Neural progenitor cell (in vitro differentiated cells): Measurements from ENCODE around the gene ANXA7. TPM values are rescaled to one million over a fixed set of nuclear protein-coding genes. Genes with fewer than 3 reads are reported as not detected.

Experiments used
- DNase-seq: peaks from one replicate; pipeline ENCODE4 v3.0.0-alpha.2; 2016; ENCODE audit warnings: low spot score
- H2AFZ ChIP-seq: fragments of 200-600 bp; sonication (generic); replicated peaks from 2 replicates; pipeline ENCODE4 v1.6.1; 2016; ENCODE audit warnings: antibody characterized with exemption
- H3F3A ChIP-seq: fragments of 200-600 bp; sonication (generic); 2 replicates; pipeline ENCODE4 v1.6.1; 2016; ENCODE audit warnings: antibody characterized with exemption, low read depth
- H3K27ac ChIP-seq: fragments of 200-600 bp; sonication (generic); 2 replicates; pipeline ENCODE4 v1.5.1; 2016; ENCODE audit warnings: mild to moderate bottlenecking
- H3K27me3 ChIP-seq: fragments of 200-600 bp; sonication (generic); 2 replicates; pipeline ENCODE4 v1.6.1; 2016; ENCODE audit warnings: mild to moderate bottlenecking, moderate library complexity
- H3K36me3 ChIP-seq: fragments of 200-600 bp; sonication (generic); 2 replicates; pipeline ENCODE4 v1.5.1; 2016
- H3K4me1 ChIP-seq: fragments of 200-600 bp; sonication (generic); 2 replicates; pipeline ENCODE4 v1.6.1; 2016; ENCODE audit warnings: mixed run types
- H3K4me2 ChIP-seq: fragments of 200-600 bp; sonication (generic); 2 replicates; pipeline ENCODE4 v1.6.1; 2016
- H3K4me3 ChIP-seq: fragments of 200-600 bp; sonication (generic); 2 replicates; pipeline ENCODE4 v1.5.1; 2016
- H3K79me2 ChIP-seq: fragments of 200-600 bp; sonication (generic); 2 replicates; pipeline ENCODE4 v1.6.1; 2016; ENCODE audit warnings: low read depth
- H3K9ac ChIP-seq: fragments of 200-600 bp; sonication (generic); 2 replicates; pipeline ENCODE4 v1.6.1; 2016
- H3K9me3 ChIP-seq: fragments of 200-600 bp; sonication (generic); 2 replicates; pipeline ENCODE4 v1.5.1; 2016; ENCODE audit warnings: low read depth
- H4K20me1 ChIP-seq: fragments of 200-600 bp; sonication (generic); 2 replicates; pipeline ENCODE4 v1.6.1; 2016; ENCODE audit warnings: low read depth
- H3K27ac Mint-ChIP-seq: 3 replicates; pipeline ENCODE4 v1.8.0; 2021; ENCODE audit warnings: mixed read lengths
- H3K27me3 Mint-ChIP-seq: 2 replicates; pipeline ENCODE4 v1.8.0; 2022; ENCODE audit warnings: low read depth, mild to moderate bottlenecking, inconsistent platforms, moderate library complexity, mixed read lengths; ENCODE audit not compliant: insufficient read depth
- H3K36me3 Mint-ChIP-seq: 3 replicates; pipeline ENCODE4 v1.8.0; 2021; ENCODE audit warnings: mixed read lengths
- H3K4me1 Mint-ChIP-seq: 3 replicates; pipeline ENCODE4 v1.8.0; 2021; ENCODE audit warnings: mixed read lengths
- H3K4me3 Mint-ChIP-seq: 3 replicates; pipeline ENCODE4 v1.8.0; 2021; ENCODE audit warnings: mild to moderate bottlenecking, moderate library complexity, mixed read lengths
- H3K9me3 Mint-ChIP-seq: 3 replicates; pipeline ENCODE4 v1.8.0; 2020; ENCODE audit warnings: mixed read lengths
- EZH2 ChIP-seq: fragments of 200-600 bp; sonication (generic); IDR thresholded peaks from 2 replicates; pipeline ENCODE4 v1.6.1; 2017; ENCODE audit warnings: antibody characterized with exemption, mild to moderate bottlenecking, moderate library complexity
- EZH2phosphoT487 ChIP-seq: fragments of 200-600 bp; sonication (generic); IDR thresholded peaks from 2 replicates; pipeline ENCODE4 v1.6.1; 2017; ENCODE audit warnings: antibody characterized with exemption
- total RNA-seq: library from RNA; depleted of rRNA; stranded (reverse); fragments of >200 nt; gene quantifications from 2 replicates; pipeline ENCODE4 v1.2.3, GENCODE V29; 2015; ENCODE audit warnings: low replicate concordance
- TF ChIP-seq, protein P1 (sequence below): fragments of 200-600 bp; sonication (generic); IDR thresholded peaks from 2 replicates; pipeline ENCODE4 v1.5.1; 2017; ENCODE audit warnings: antibody characterized with exemption, mild to moderate bottlenecking

Gene ANXA7
- total RNA-seq, 1 donor from 2014 or later, result 49.1 TPM

- H3F3A ChIP-seq, result no peaks in the 10 kb centered on the region
- no peaks in the 10 kb centered on the region for H3K9me3 Mint-ChIP-seq
- H3K9me3 ChIP-seq, result no peaks in the 10 kb centered on the region
- H3K4me2 ChIP-seq, result no peak overlapping the region
- peaks cover 11% of the 10 kb centered on the region for H3K4me1 ChIP-seq
- H3K27ac Mint-ChIP-seq, result no peak overlapping the region
- H3K9ac ChIP-seq, result no peak overlapping the region
- peak overlapping the region; percentile 97 for H3K4me3 Mint-ChIP-seq
- H3K27ac ChIP-seq, result no peak overlapping the region
- no peaks in the 10 kb centered on the region for H3K36me3 Mint-ChIP-seq
- H3K27me3 ChIP-seq, result peaks cover 26% of the 10 kb centered on the region
- no peaks in the 10 kb centered on the region for H3K4me1 Mint-ChIP-seq
- H2AFZ ChIP-seq, result no peak overlapping the region
- no peak for TF ChIP-seq EZH2
- TF ChIP-seq EZH2phosphoT487, result no peak
- TF ChIP-seq, protein P1, sequence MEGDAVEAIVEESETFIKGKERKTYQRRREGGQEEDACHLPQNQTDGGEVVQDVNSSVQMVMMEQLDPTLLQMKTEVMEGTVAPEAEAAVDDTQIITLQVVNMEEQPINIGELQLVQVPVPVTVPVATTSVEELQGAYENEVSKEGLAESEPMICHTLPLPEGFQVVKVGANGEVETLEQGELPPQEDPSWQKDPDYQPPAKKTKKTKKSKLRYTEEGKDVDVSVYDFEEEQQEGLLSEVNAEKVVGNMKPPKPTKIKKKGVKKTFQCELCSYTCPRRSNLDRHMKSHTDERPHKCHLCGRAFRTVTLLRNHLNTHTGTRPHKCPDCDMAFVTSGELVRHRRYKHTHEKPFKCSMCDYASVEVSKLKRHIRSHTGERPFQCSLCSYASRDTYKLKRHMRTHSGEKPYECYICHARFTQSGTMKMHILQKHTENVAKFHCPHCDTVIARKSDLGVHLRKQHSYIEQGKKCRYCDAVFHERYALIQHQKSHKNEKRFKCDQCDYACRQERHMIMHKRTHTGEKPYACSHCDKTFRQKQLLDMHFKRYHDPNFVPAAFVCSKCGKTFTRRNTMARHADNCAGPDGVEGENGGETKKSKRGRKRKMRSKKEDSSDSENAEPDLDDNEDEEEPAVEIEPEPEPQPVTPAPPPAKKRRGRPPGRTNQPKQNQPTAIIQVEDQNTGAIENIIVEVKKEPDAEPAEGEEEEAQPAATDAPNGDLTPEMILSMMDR, result no peak
- H3K27me3 Mint-ChIP-seq, result peaks cover 2% of the 10 kb centered on the region
- no peak for DNase-seq
- H3K4me3 ChIP-seq, result no peak overlapping the region
- H4K20me1 ChIP-seq, result no peaks in the 10 kb centered on the region
- H3K79me2 ChIP-seq, result no peaks in the 10 kb centered on the region
- no peaks in the 10 kb centered on the region for H3K36me3 ChIP-seq
These were observed 56.7 kb downstream of the ANXA7 start for GRCh38 chr10:73357166-73357565.

GRCh38 chr10:73344269-73344668, 69.6 kb downstream of the ANXA7 start:
- Histone ChIP-seq H3K79me2 (no peaks in the 10 kb centered on the region), H2AFZ (no peak overlapping the region), H3K36me3 (no peaks in the 10 kb centered on the region), H3K9me3 (no peaks in the 10 kb centered on the region), H3F3A (no peaks in the 10 kb centered on the region), H4K20me1 (no peaks in the 10 kb centered on the region), H3K4me2 (no peak overlapping the region), H3K27me3 (no peaks in the 10 kb centered on the region), H3K4me3 (no peak overlapping the region), H3K4me1 (no peaks in the 10 kb centered on the region), H3K9ac (no peak overlapping the region), H3K27ac (no peak overlapping the region)
- Mint-ChIP-seq H3K9me3 (no peaks in the 10 kb centered on the region), H3K4me1 (no peaks in the 10 kb centered on the region), H3K4me3 (no peak overlapping the region), H3K27ac (no peak overlapping the region), H3K27me3 (peaks cover 2% of the 10 kb centered on the region), H3K36me3 (peaks cover 1% of the 10 kb centered on the region)
- TF ChIP-seq, protein P1, result no peak
- TF ChIP-seq EZH2 (no peak), EZH2phosphoT487 (no peak)
- no peak for DNase-seq

GRCh38 chr10:73340121-73340520, 73.7 kb downstream of the ANXA7 start:
- Histone ChIP-seq H3K36me3 (no peaks in the 10 kb centered on the region), H2AFZ (no peak overlapping the region), H3K9me3 (no peaks in the 10 kb centered on the region), H3K27ac (no peak overlapping the region), H4K20me1 (no peaks in the 10 kb centered on the region), H3K4me3 (no peak overlapping the region), H3F3A (no peaks in the 10 kb centered on the region), H3K9ac (no peak overlapping the region), H3K4me2 (no peak overlapping the region), H3K4me1 (no peaks in the 10 kb centered on the region), H3K79me2 (no peaks in the 10 kb centered on the region), H3K27me3 (no peaks in the 10 kb centered on the region)
- DNase-seq, result no peak
- Mint-ChIP-seq H3K27me3 (peaks cover 2% of the 10 kb centered on the region), H3K27ac (no peak overlapping the region), H3K4me1 (no peaks in the 10 kb centered on the region), H3K4me3 (no peak overlapping the region), H3K9me3 (no peaks in the 10 kb centered on the region), H3K36me3 (no peaks in the 10 kb centered on the region)
- TF ChIP-seq EZH2 (no peak), EZH2phosphoT487 (no peak)
- TF ChIP-seq, protein P1, result no peak

DNA sequence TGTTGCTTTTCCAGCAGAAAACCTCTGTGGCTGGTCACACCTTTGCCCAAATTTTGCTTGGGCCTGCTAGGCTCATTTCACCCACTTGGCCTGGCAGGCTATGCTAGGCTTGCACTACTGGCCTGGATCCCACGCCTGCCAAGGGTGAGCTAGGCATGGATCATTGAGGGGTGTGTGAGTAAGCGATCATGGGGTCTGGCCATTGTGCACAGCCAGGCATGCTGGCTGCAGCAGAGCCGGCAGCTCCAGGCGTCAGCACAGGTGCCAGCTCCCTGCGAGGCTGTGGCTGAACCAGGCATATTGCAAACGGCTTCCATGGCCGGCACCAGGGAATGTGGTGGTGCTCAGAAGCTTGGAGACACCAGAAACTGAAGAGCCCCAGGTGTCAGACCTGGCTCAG, 74.4 kb downstream of the ANXA7 start:
- no peaks in the 10 kb centered on the region for H3K27me3 ChIP-seq
- no peaks in the 10 kb centered on the region for H3K9me3 ChIP-seq
- H2AFZ ChIP-seq, result no peak overlapping the region
- H3K36me3 ChIP-seq, result no peaks in the 10 kb centered on the region
- no peaks in the 10 kb centered on the region for H4K20me1 ChIP-seq
- H3K9ac ChIP-seq, result no peak overlapping the region
- H3K4me3 ChIP-seq, result no peak overlapping the region
- no peaks in the 10 kb centered on the region for H3K79me2 ChIP-seq
- Mint-ChIP-seq H3K4me1 (no peaks in the 10 kb centered on the region), H3K4me3 (no peak overlapping the region), H3K9me3 (no peaks in the 10 kb centered on the region), H3K27ac (no peak overlapping the region), H3K27me3 (peaks cover 2% of the 10 kb centered on the region), H3K36me3 (no peaks in the 10 kb centered on the region)
- no peak overlapping the region for H3K27ac ChIP-seq
- H3F3A ChIP-seq, result no peaks in the 10 kb centered on the region
- no peak for DNase-seq
- TF ChIP-seq EZH2phosphoT487 (no peak), EZH2 (no peak)
- TF ChIP-seq, protein P1, result no peak
- no peaks in the 10 kb centered on the region for H3K4me1 ChIP-seq
- H3K4me2 ChIP-seq, result no peak overlapping the region
